Type B pancreatic cell (in vitro differentiated cells): ENCODE measurements around the gene EVA1A. TPM values are rescaled to one million over a fixed set of nuclear protein-coding genes. Genes with fewer than 3 reads are reported as not detected.

Experiments
- DNase-seq: peaks from one replicate; pipeline ENCODE4 v3.0.0; 2021; ENCODE audit warnings: mixed read lengths; ENCODE audit not compliant: unreplicated experiment; ENCODE audit errors: extremely low spot score
- H3K27ac Mint-ChIP-seq: 2 replicates; pipeline ENCODE4 v1.8.0; 2021; ENCODE audit warnings: mild to moderate bottlenecking, mixed read lengths
- H3K27me3 Mint-ChIP-seq: 2 replicates; pipeline ENCODE4 v1.8.0; 2021; ENCODE audit warnings: mixed read lengths
- H3K36me3 Mint-ChIP-seq: 2 replicates; pipeline ENCODE4 v1.8.0; 2021; ENCODE audit warnings: mixed read lengths
- H3K4me1 Mint-ChIP-seq: one replicate; pipeline ENCODE4 v1.8.0; 2021; ENCODE audit warnings: mixed read lengths; ENCODE audit not compliant: unreplicated experiment
- H3K4me3 Mint-ChIP-seq: 2 replicates; pipeline ENCODE4 v1.8.0; 2021; ENCODE audit warnings: mild to moderate bottlenecking, mixed read lengths
- H3K9me3 Mint-ChIP-seq: 2 replicates; pipeline ENCODE4 v1.8.0; 2021; ENCODE audit warnings: mixed read lengths
- CTCF ChIP-seq: fragments of 200-600 bp; sonication (generic); conservative IDR thresholded peaks from 2 replicates; pipeline ENCODE4 v1.5.0; 2021; ENCODE audit warnings: antibody characterized with exemption, mild to moderate bottlenecking
- total RNA-seq: library from RNA; stranded (reverse); gene quantifications from 2 replicates; pipeline ENCODE4 v1.2.1, GENCODE V29; 2021; ENCODE audit warnings: low replicate concordance

The EVA1A gene
- total RNA-seq, 1 donor from 2014 or later: 13.5 TPM

GRCh38 chr2:75587954-75588587 lies 27.3 kb upstream of the EVA1A start:
- no peaks in the 10 kb centered on the region for H3K36me3 Mint-ChIP-seq
- H3K4me1 Mint-ChIP-seq: peaks cover 6% of the 10 kb centered on the region
- no peak for DNase-seq
- peaks cover 4% of the 10 kb centered on the region for H3K27me3 Mint-ChIP-seq
- TF ChIP-seq CTCF: no peak
- no peak overlapping the region for H3K27ac Mint-ChIP-seq
- no peaks in the 10 kb centered on the region for H3K9me3 Mint-ChIP-seq
- H3K4me3 Mint-ChIP-seq: no peak overlapping the region

- H3K4me1 Mint-ChIP-seq: peaks cover 4% of the 10 kb centered on the region
- H3K9me3 Mint-ChIP-seq: no peaks in the 10 kb centered on the region
- no peak overlapping the region for H3K4me3 Mint-ChIP-seq
- TF ChIP-seq CTCF: no peak
- H3K27ac Mint-ChIP-seq: no peak overlapping the region
- H3K27me3 Mint-ChIP-seq: peaks cover 4% of the 10 kb centered on the region
- no peaks in the 10 kb centered on the region for H3K36me3 Mint-ChIP-seq
- no peak for DNase-seq
Measured at GRCh38 chr2:75586971-75587370, 26.2 kb upstream of the EVA1A start.

- Mint-ChIP-seq H3K27ac (no peak overlapping the region), H3K4me3 (no peak overlapping the region), H3K4me1 (no peaks in the 10 kb centered on the region), H3K36me3 (no peaks in the 10 kb centered on the region), H3K27me3 (peaks cover 4% of the 10 kb centered on the region), H3K9me3 (peaks cover 7% of the 10 kb centered on the region)
- TF ChIP-seq CTCF: no peak
- DNase-seq: no peak
Measured at GRCh38 chr2:75582840-75583239, 22.1 kb upstream of the EVA1A start.

- H3K27ac Mint-ChIP-seq: no peak overlapping the region
Measured at GRCh38 chr2:75580606-75581005, 19.9 kb upstream of the EVA1A start.

GRCh38 chr2:75580156-75580555 lies 19.4 kb upstream of the EVA1A start:
- no peak overlapping the region for H3K27ac Mint-ChIP-seq
- peaks cover 7% of the 10 kb centered on the region for H3K9me3 Mint-ChIP-seq
- DNase-seq: no peak
- H3K4me3 Mint-ChIP-seq: no peak overlapping the region
- no peaks in the 10 kb centered on the region for H3K27me3 Mint-ChIP-seq
- no peaks in the 10 kb centered on the region for H3K4me1 Mint-ChIP-seq
- H3K36me3 Mint-ChIP-seq: no peaks in the 10 kb centered on the region
- TF ChIP-seq CTCF: no peak

More at GRCh38 chr2:75580606-75581005, 19.9 kb upstream of the EVA1A start:
- DNase-seq: no peak
- Mint-ChIP-seq H3K36me3 (no peaks in the 10 kb centered on the region), H3K27me3 (no peaks in the 10 kb centered on the region), H3K4me3 (no peak overlapping the region), H3K9me3 (peaks cover 7% of the 10 kb centered on the region), H3K4me1 (no peaks in the 10 kb centered on the region)
- no peak for TF ChIP-seq CTCF
